Stomach (tissue), 9 donors: ENCODE results near the gene C3orf20. TPM values are rescaled to one million over a fixed set of nuclear protein-coding genes. Genes with fewer than 3 reads are reported as not detected.

Experiments
- DNase-seq, 2 donors: peaks; one replicate each; pipeline versions ENCODE4 v3.0.0 to v3.0.0-alpha.2; 2013 to 2019
- H3K27ac ChIP-seq, 5 donors: fragments of 200-600 bp in 4 of 5; sonication (generic) in 4 of 5; one replicate each; pipeline ENCODE4 v1.5.1; 2013 to 2019; ENCODE audit warnings: mild to moderate bottlenecking in 1 of 5, moderate library complexity in 1 of 5
- H3K27me3 ChIP-seq, 3 donors: fragments of 200-600 bp; sonication (generic); one replicate each; pipeline ENCODE4 v1.5.1; 2017 to 2019; ENCODE audit warnings: mixed run types in 1 of 3
- H3K36me3 ChIP-seq, 4 donors: fragments of 200-600 bp; sonication (generic); 1 replicate in 3 of 4; 2 replicates in 1 of 4; pipeline ENCODE4 v1.5.1; 2016 to 2019
- H3K4me1 ChIP-seq, 4 donors: fragments of 200-600 bp; sonication (generic); one replicate each; pipeline ENCODE4 v1.5.1; 2016 to 2019
- H3K4me3 ChIP-seq, 4 donors: fragments of 200-600 bp; sonication (generic) in 3 of 4; one replicate each; pipeline ENCODE4 v1.5.1; 2016 to 2019; ENCODE audit warnings: mild to moderate bottlenecking in 1 of 4
- H3K9me3 ChIP-seq, 4 donors: fragments of 200-600 bp; sonication (generic); one replicate each; pipeline ENCODE4 v1.5.1; 2016 to 2019
- EP300 ChIP-seq: sonication (generic); formaldehyde crosslinking; IDR thresholded peaks from one replicate; pipeline ENCODE4 v1.6.1; 2017; ENCODE audit warnings: antibody characterized with exemption
- POLR2A ChIP-seq, 4 donors: fragments of 450-650 bp; IDR thresholded peaks; one replicate each; pipeline ENCODE4 v1.6.1; 2016; ENCODE audit warnings: antibody characterized with exemption in 4 of 4, control low read depth in 2 of 4, mild to moderate bottlenecking in 1 of 4, moderate library complexity in 1 of 4
- POLR2AphosphoS5 ChIP-seq, 3 donors: sonication (generic); formaldehyde crosslinking; IDR thresholded peaks; one replicate each; pipeline ENCODE4 v1.6.1; 2016; ENCODE audit warnings: antibody characterized with exemption in 3 of 3
- WGBS, 5 donors: extraction: QIAGEN DNeasy Blood & Tissue Kit in 3 of 5; methylation state at CpG; one replicate each; pipeline versions ENCODE4 v1.1.5 to v1.1.7; 2013 to 2018; 5-methylcytosine and 5-hydroxymethylcytosine counted together
- intact Hi-C: fragments of 100-400 bp; cut with DNase I; formaldehyde crosslinking; loops from one replicate; pipeline ENCODE4 v1.15.1; 2023; ENCODE audit warnings: low total_unique reads
- polyA plus RNA-seq, 3 donors: library from polyadenylated mRNA; stranded (reverse); fragments of 200-250 nt; gene quantifications; one replicate each; pipeline ENCODE4 v1.2.3, GENCODE V29; 2013
- total RNA-seq, 5 donors: library from RNA; depleted of rRNA; stranded (reverse); fragments of >200 nt; gene quantifications; one replicate each; pipeline versions ENCODE4 v1.1.0 to v1.2.3, GENCODE V29; 2014 to 2016
- TF ChIP-seq, protein P1 (sequence below), 7 experiments: fragments of 450-650 bp in 4 of 7; fragments of 200-600 bp in 3 of 7; sonication (generic) in 3 of 7; IDR thresholded peaks; one replicate each; pipeline ENCODE4 v1.5.1; 2016 to 2019; ENCODE audit warnings: antibody characterized with exemption in 7 of 7, control low read depth in 2 of 7, mild to moderate bottlenecking in 1 of 7
- donor health status: healthy with polysubstance abuse.
- donor health status: Bipolar disorder and iron deficiency.
- donor health status: healthy.

Gene C3orf20
- total and polyA plus RNA-seq, 8 donors = 0.37 TPM; not detected in 7

DNA sequence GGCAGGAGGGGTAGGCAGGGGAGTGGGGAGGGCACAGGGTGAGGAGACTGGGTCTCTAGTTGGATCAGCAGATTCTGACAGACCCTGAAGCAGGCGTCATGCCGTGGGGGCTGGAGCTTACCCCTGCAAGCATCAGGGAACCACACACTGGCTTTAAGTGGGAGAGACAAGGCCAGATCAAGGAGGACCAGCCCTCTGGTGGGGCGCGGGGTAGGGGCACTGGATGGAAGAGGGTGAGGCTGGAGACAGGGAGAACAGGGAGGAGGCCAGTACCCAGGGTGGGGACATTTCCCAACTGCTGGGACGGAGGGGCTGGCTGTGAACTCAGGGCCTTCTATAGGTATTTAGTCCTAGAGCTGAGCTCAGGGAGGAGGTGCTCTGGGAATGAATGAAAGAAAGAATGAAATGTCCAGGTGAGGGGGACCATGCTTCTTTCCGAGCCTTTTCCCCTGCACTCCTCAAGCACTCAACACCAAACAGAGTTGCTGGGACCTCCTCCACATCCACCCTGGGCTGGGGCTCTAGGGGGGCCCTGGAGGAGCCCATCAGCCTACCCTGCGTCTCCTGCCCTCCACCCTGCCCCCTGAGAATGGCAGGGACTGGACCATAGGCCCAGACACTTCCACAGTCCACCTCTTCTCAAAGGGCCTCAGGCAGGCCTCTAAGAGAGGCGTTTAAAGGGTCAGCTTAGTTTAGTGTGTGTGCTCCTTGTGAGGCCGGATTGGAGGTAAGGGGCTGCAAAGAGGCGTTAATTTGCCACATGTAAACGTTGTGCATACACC, 94.8 kb downstream of the C3orf20 start:
- TF ChIP-seq POLR2AphosphoS5 (IDR thresholded peaks at IDR 0.05) (no peak), EP300 (no peak), POLR2A (IDR thresholded peaks at IDR 0.05) (no peak)
- TF ChIP-seq, protein P1, sequence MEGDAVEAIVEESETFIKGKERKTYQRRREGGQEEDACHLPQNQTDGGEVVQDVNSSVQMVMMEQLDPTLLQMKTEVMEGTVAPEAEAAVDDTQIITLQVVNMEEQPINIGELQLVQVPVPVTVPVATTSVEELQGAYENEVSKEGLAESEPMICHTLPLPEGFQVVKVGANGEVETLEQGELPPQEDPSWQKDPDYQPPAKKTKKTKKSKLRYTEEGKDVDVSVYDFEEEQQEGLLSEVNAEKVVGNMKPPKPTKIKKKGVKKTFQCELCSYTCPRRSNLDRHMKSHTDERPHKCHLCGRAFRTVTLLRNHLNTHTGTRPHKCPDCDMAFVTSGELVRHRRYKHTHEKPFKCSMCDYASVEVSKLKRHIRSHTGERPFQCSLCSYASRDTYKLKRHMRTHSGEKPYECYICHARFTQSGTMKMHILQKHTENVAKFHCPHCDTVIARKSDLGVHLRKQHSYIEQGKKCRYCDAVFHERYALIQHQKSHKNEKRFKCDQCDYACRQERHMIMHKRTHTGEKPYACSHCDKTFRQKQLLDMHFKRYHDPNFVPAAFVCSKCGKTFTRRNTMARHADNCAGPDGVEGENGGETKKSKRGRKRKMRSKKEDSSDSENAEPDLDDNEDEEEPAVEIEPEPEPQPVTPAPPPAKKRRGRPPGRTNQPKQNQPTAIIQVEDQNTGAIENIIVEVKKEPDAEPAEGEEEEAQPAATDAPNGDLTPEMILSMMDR (IDR thresholded peaks at IDR 0.05) = no peak
- no peaks in the 10 kb centered on the region for H3K36me3 ChIP-seq
- H3K4me3 ChIP-seq = no peak overlapping the region
- no peaks in the 10 kb centered on the region for H3K9me3 ChIP-seq
- H3K27ac ChIP-seq = no peak overlapping the region
- H3K27me3 ChIP-seq = no peaks in the 10 kb centered on the region
- intact Hi-C loops = no loop called here
- no peaks in the 10 kb centered on the region for H3K4me1 ChIP-seq
- no peak for DNase-seq
- 75 to 89% (median 85%) methylated on average over 11 of the region's 11 CpGs for WGBS, 5 donors

GRCh38 chr3:14770591-14770990, 95.7 kb downstream of the C3orf20 start:
- DNase-seq = no peak
- 86 to 90% (median 88%) methylated on average over 7 of the region's 7 CpGs for WGBS, 5 donors

GRCh38 chr3:14771593-14772497, 96.9 kb downstream of the C3orf20 start:
- Histone ChIP-seq H3K36me3 (no peaks in the 10 kb centered on the region), H3K9me3 (no peaks in the 10 kb centered on the region), H3K4me3 (no peak overlapping the region), H3K4me1 (no peaks in the 10 kb centered on the region), H3K27me3 (no peaks in the 10 kb centered on the region), H3K27ac (no peak overlapping the region)
- DNase-seq = no peak
- intact Hi-C loops = no loop called here
- 77 to 83% (median 78%) methylated on average over 16 to 18 of the region's 18 CpGs for WGBS, 5 donors
- TF ChIP-seq POLR2AphosphoS5 (IDR thresholded peaks at IDR 0.05) = no peak
- TF ChIP-seq, protein P1 (IDR thresholded peaks at IDR 0.05) = no peak
- TF ChIP-seq EP300 = no peak
- no peak for TF ChIP-seq POLR2A (IDR thresholded peaks at IDR 0.05)

More at GRCh38 chr3:14770591-14770990, 95.7 kb downstream of the C3orf20 start:
- H3K4me1 ChIP-seq = no peaks in the 10 kb centered on the region
- TF ChIP-seq, protein P1 (IDR thresholded peaks at IDR 0.05) = no peak
- TF ChIP-seq POLR2AphosphoS5 (IDR thresholded peaks at IDR 0.05) (no peak), EP300 (no peak), POLR2A (IDR thresholded peaks at IDR 0.05) (no peak)
- H3K27me3 ChIP-seq = no peaks in the 10 kb centered on the region
- intact Hi-C loops = no loop called here
- H3K36me3 ChIP-seq = no peaks in the 10 kb centered on the region
- no peak overlapping the region for H3K27ac ChIP-seq
- H3K9me3 ChIP-seq = no peaks in the 10 kb centered on the region
- H3K4me3 ChIP-seq = no peak overlapping the region

DNA sequence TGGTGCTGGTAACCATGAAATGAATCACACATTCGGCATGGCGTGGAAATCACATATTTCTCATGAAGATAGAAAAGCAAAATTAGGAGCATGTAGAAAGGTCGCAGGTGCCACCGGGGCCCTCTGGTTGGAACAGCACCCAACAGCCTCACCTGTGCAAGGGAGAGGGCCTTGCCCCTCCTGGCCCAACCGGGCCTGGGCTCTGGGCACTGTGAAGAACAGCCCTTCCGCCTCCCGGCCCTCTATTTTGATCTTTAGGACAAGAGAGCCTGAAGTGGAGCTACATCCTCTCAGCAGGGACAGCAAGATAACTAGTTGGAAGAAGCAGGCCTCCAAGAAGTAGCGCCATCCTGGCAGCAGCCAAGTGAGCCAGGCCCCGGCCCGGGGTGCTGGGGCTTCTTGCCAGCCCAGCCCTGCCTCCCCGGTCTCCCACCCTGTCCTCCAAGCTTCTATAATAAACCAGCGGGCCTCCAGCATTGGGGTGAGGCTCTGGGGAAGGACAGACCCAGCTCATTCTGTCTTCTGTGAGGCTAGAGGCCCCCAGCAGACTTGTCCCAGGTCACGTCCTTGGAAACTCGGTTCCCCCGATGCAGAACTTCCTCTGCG, 97.7 kb downstream of the C3orf20 start:
- intact Hi-C loops = no loop called here
- 86 to 91% (median 87%) methylated on average over 10 to 16 of the region's 16 CpGs for WGBS, 5 donors
- Histone ChIP-seq H3K4me3 (no peak overlapping the region), H3K27ac (no peak overlapping the region), H3K4me1 (no peaks in the 10 kb centered on the region), H3K27me3 (no peaks in the 10 kb centered on the region), H3K36me3 (no peaks in the 10 kb centered on the region), H3K9me3 (no peaks in the 10 kb centered on the region)
- DNase-seq = no peak
- no peak for TF ChIP-seq EP300
- no peak for TF ChIP-seq POLR2A (IDR thresholded peaks at IDR 0.05)
- TF ChIP-seq POLR2AphosphoS5 (IDR thresholded peaks at IDR 0.05) = no peak
- TF ChIP-seq, protein P1 (IDR thresholded peaks at IDR 0.05) = no peak
